NCI-H1417 (cell line): ENCODE results near the gene HEXB.
"Not testable (repeated sequence)": the region's sequence is repeated elsewhere in the genome, so short reads cannot be mapped to it uniquely, and the experiment has no call there.

Experiments used
- DNase-seq, 3 experiments: peaks; one replicate each; lab custom pipeline; 2025; lab: John Stamatoyannopoulos, UW

HEXB gene

GRCh38 chr5:74659172-74659571 lies 25.9 kb upstream of the HEXB start:
- no peak for DNase-seq

DNA sequence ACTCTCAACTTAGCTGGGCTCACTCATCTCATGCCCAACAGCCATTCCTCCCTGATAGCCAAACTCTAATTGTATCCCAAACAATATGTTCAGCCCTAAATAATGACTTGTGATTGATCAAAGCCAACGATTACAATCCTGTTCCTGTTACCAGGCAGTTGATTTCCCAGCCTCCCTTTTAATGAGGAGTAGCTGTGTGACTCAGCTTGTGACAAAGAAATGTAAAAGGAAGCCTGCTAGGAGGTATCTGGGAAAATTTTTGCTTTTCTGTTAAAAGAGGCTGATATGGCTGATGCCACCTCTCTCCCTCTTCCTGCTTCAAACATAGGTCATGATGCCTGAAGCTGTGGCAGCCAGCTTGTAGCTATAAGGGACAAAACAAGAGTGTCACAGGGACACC lies 24.9 kb upstream of the HEXB start:
- no peak for DNase-seq

DNA sequence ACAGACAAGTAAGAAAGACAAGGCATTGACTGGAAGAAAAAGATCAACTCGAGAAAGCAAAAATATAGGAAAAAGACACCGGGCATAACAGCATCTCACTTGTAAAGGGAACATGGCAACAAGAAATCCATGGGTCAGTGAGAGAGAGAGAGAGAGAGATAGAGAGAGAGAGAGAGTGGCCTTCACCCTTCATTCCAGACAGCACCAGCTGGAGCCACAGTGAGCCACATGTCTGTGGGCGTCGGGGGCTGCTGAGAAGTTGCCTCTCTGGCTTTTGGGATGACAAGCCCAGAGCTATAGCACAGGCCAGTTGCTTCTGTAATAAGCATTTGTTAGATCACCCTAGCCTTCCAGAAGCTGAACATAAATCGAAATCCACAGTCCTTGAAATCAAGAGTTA lies 24.2 kb upstream of the HEXB start:
- no peak for DNase-seq

GRCh38 chr5:74664551-74664950 lies 20.5 kb upstream of the HEXB start:
- peak in 1 of 3 experiments; percentile 10 for DNase-seq

DNA sequence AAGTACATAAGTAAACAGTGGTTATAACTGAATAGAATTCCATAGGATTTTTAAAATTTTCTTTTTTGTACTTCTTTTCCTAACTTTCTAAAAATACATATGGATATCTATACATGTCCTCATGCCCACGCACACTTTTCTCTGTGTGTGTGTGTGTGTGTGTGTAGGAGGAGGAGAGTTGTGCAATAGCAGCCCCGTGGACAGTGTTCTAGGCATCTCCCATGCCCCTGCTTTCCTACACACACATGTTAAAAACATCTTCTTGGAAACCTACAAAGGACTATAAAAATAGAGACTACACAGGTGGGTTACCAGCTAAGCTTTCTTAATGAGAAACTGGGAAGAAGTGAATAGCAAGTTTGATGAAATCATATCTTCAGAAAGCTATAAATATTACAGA lies 19.8 kb upstream of the HEXB start:
- DNase-seq: no peak

DNA sequence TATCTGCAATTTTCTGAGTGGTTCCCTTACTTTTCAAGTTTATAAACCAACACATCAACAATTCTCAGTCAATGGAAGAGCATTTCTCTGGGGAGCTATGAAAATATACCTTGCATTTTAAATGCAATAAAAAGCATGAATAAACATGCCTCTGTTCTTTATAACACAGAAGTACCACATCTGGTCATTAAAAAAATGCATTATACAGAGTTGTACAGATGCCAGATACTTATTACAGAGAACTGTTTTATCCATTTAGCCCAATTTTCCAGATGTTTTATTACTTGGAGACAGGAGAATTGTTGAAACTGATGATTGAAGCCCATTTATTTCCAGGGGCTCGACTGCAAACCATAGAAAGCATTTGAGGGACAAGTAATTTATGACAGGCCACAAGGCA lies 19.2 kb upstream of the HEXB start:
- DNase-seq: peak in 1 of 3 experiments; percentile 43

DNA sequence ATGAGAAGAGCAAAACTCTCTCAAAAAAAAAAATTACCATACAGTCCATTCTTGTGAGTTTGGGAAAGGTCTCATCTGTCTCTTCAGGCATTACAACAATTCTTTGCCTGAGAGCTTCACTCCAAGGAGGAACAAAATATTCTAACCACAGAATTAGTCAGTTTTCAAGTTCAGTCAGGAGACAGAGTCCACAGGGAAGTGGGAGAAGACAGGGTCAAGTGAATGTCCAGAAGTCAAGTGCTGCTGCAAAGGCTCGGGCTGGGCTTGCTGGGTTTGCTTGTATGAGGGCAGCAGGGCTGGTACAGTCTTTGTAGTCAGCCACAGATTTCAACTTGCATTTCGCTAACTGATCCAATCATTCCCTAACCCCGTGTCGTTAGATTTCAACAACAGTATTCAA lies 17.6 kb upstream of the HEXB start:
- no peak for DNase-seq

- DNase-seq: no peak
Measured at GRCh38 chr5:74669821-74670220, 15.2 kb upstream of the HEXB start.

DNA sequence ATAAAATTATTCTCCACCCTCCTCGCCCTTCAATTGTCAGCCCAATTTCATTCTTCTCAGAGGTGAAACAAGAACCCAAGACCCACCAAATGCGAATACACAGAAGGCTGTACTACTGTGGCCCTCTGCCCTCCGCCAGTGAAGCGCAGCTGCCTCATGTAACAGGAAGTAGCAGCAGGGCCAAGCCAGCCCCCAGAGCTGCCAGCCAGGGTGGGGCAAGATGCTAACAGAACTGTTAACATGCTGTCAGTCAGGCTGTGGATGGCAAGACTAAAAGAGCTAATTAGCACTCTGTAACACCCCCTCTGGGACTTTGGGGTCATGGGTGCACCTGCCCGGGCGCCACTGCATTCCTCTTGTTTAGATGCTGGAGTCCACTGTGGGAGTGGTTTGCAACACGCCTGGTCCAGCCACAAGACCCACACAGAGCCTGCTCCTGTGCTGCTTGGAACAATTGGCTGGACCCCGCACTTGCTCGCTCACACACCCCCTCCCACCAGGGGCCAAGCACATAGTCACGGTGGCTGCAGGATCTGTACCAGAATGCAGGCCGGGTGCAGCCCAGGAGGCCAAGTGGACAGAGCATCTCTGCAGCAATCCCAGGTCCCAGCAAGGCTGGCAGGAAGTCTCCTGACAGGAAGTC lies 14.5 kb upstream of the HEXB start:
- DNase-seq: no peak

- peak in 2 of 3 experiments; percentile 1 to 7 for DNase-seq
Measured at GRCh38 chr5:74672215-74672877, 12.7 kb upstream of the HEXB start.

DNA sequence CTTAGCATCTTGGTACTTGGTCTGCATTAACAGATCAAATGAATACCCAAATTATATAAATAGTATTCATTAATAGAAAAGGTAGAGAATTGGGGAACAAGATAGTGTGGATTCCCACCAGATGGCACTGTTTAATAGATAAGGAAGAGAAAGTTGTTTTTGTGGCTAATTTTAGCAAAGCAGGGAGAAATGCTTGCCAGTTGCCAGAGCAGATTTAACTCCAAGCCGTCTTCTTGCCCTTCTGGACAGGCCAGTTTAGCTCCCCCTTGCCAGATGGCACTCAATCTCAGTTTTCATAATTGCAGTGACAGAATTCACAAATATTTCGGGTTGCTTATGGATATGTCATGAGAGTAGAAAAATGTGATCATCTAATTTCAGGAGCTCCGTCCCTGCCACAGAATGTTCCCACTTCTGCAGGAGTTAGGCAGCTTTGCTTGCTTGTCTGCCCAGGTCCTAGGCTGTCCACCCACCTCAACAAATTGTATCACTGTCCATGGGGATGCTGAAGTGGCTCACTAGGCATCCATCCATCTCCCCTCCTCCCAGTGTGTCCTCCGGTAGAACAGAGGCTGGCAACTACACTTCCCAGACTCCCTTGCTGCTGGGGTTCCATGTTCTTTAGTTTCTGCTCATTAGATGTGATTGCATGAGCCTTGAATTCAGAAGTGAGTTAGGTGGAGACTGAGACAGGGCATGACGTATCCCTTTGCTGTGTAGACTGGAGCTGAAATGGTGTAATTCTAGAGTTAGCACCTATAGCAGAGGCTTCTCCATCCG lies 11.8 kb upstream of the HEXB start:
- DNase-seq: peak in 2 of 3 experiments; percentile 14 to 61

DNA sequence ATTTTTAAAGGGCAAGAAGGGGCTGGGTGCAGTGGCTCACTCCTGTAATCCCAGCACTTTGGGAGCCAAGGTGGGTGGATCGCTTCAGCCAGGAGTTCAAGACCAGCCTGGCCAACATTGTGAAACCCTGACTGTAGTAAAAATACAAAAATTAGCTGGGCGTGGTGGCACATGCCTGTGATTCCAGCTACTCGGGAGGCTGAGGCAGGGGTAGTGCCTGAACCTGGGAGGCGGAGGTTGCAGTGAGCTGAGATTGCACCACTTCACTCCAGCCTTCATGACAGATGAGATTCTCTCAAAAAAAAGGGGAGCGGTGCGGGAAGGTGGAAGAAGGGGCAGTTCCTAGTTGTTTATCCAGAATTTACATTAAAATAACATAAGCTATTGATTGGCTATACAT lies 8.6 kb upstream of the HEXB start:
- DNase-seq: not testable (repeated sequence)

DNA sequence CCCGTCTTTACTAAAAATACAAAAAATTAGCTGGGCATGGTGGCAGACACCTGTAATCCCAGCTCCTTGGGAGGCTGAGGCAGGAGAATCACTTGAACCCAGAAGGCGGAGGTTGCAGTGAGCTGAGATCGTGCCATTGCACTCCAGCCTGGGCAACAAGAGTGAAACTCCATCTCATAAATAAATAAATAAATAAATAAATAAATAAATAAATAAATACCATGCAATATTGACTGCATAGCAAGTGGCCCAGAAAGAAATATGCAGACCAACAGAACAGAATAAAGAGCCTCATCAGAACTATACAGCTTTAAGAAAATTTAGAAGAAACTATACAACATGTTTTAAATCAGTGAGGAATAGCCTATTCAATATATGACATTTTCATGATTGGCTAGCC lies 6.9 kb upstream of the HEXB start:
- DNase-seq: not testable (repeated sequence)

DNA sequence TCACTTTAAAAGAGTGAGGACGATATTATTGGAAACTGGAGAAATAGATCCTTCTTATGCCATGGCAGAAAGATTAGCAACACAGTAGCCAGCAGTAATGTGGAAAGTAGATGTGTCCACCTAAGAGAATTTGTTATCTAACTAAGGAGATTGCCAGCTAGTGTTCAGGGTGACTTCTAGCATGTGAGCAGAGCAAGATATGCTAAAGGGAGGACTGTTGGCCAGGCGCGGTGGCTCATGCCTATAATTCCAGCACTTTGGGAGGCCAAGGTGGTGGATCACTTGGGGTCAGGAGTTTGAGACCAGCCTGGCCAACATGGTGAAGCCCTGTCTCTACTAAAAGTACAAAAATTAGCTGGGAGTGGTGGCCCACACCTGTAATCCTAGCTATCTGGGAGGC lies 5.7 kb upstream of the HEXB start:
- not testable (repeated sequence) for DNase-seq

DNA sequence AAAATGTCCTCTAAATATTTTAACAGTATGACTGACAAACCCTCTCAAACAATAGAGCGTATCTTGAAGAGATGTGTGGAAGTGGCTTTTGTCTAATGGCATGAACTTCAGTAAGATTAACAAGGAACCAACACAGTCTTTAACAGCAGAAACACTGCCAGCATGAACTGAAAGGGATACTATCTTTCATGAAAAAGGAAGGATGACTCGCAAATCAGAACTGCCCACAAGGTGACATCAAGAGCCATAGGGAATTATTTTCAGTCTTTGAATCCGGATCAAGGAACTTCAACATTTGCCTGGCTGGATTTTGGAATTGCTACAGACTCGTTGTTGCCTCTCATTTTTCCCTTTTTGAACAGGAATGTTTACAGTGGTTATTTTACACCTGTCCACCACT lies 5.1 kb upstream of the HEXB start:
- DNase-seq: no peak

- no peak for DNase-seq
Measured at GRCh38 chr5:74685979-74686631, 1.1 kb downstream of the HEXB start.

- no peak for DNase-seq
Measured at GRCh38 chr5:74686962-74687751, 2.1 kb downstream of the HEXB start.

DNA sequence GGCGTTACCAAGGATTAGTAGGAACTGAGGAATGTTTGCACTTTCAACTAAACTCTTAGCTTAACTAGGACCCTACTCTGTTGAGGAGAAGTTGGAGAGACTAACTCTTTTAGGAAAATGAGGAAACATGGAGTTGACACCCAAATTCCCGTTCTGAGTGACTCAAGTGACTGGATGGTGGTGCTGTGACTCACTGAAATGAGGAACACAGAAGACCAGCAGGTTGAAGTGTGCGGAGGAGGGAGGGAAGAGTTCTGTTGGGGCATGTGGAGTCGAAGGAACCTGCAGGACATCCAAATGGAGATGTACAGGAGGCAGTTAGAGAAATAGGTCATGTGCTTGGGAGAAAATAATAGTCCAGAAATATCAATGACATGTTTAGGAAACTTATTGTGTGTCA lies 8.2 kb downstream of the HEXB start:
- DNase-seq: no peak

GRCh38 chr5:74717596-74717995 lies 32.6 kb downstream of the HEXB start:
- peak in 2 of 3 experiments; percentile 13 to 76 for DNase-seq

DNA sequence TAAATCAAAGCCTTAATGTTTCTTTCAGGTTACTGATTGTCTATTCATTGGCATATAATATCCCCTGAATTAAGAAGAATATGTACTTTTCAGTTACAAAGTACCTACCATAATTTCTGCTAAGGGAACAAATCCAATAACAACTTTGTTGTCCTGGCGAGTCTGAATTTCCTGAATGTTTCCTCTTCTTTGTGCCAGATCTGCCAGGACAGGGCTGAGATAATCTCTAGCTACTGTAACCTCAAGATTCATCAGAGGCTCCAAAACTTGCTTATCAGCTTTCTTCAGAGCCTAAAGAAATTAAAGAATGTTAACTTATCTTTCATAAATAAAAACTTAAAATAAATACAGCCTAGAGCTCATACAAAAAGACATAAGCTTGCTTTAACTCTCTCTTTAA lies 37.2 kb downstream of the HEXB start:
- DNase-seq: no peak

DNA sequence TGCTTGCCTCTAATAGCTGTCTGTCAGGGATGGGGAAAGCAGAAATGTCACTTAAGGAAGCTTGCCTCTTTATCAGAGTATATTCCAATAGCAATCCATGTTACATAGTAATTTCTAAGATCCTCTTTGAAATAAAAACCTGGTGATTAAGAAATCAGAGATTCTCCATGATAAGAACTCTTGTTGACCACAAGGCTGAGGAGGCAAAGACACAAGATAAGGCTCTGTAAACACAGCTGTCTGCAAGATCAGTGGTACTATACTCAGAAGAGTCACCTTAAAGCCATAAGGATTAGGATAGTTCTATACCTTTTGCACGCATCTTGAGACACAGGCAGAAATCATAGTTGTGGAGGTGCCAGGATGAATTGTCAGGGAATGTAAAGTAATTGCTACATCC lies 40.3 kb downstream of the HEXB start:
- DNase-seq: no peak

- DNase-seq: no peak
Measured at GRCh38 chr5:74736759-74737158, 51.7 kb downstream of the HEXB start.
